Upper lobe of right lung (tissue), 1 donor: ENCODE data around the gene SOWAHB. TPM values are rescaled to one million over a fixed set of nuclear protein-coding genes. Genes with fewer than 3 reads are reported as not detected.

Experiments used
- ATAC-seq: fragments of 200-7000 bp; cut with Tn5 transposase; one replicate; pipeline ENCODE4 v1.9.1; 2020; ENCODE audit warnings: mild to moderate bottlenecking, moderate library complexity
- DNase-seq: peaks from one replicate; pipeline ENCODE4 v3.0.0-alpha.2; 2020
- H3K27ac ChIP-seq: fragments of 200-600 bp; one replicate; pipeline ENCODE4 v1.8.0; 2022
- H3K27me3 ChIP-seq: fragments of 200-600 bp; one replicate; pipeline ENCODE4 v1.8.0; 2022; ENCODE audit warnings: mild to moderate bottlenecking
- H3K36me3 ChIP-seq: fragments of 200-600 bp; one replicate; pipeline ENCODE4 v1.8.0; 2022
- H3K4me1 ChIP-seq: fragments of 200-600 bp; one replicate; pipeline ENCODE4 v1.8.0; 2022
- H3K4me3 ChIP-seq: fragments of 200-600 bp; one replicate; pipeline ENCODE4 v1.8.0; 2022; ENCODE audit warnings: mild to moderate bottlenecking
- H3K9me3 ChIP-seq: fragments of 200-600 bp; one replicate; pipeline ENCODE4 v1.8.0; 2022
- intact Hi-C: fragments of 100-400 bp; cut with DNase I; formaldehyde crosslinking; loops from one replicate; pipeline ENCODE4 v1.11.0; 2022
- total RNA-seq: library from RNA; stranded (reverse); fragmentation: NEBNext Ultra II Directional; extraction: Animal tissue kit (Norgen Biotek cat#: 25700); gene quantifications from one replicate; pipeline ENCODE4 v1.2.1, GENCODE V29; 2021
- TF ChIP-seq, protein P1 (sequence below): fragments of 200-600 bp; IDR thresholded peaks from one replicate; pipeline ENCODE4 v1.8.0; 2022; ENCODE audit warnings: antibody characterized with exemption
- donor health status: DM: no; HTN: yes; CAD: no; lungs with severe emphysema.

Gene SOWAHB
- total RNA-seq, 1 donor from 2014 or later, result 2.5 TPM

DNA sequence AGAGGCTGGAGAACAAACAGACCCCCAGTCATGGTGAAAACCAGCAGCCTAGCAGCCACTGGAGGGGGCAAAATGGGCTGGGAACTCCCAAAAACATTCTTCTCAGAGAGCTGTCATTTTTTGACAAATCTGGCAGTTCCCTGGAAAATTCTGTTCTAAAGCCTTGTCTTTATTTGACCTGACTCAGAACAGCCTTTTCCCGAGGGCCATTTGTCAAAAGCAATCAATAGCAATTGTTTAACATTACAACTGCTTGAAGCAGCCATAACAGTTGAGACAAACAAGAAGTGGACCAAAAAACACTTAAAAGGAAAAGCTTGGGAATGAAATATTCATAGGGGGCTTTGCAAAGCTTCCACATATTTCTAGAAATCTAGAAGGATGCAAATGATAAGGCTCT is 39.6 kb downstream of the SOWAHB start:
- Histone ChIP-seq H3K9me3 (no peaks in the 10 kb centered on the region), H3K36me3 (no peaks in the 10 kb centered on the region), H3K4me1 (peaks cover 18% of the 10 kb centered on the region), H3K4me3 (no peak overlapping the region), H3K27ac (no peak overlapping the region), H3K27me3 (no peaks in the 10 kb centered on the region)
- TF ChIP-seq, protein P1, sequence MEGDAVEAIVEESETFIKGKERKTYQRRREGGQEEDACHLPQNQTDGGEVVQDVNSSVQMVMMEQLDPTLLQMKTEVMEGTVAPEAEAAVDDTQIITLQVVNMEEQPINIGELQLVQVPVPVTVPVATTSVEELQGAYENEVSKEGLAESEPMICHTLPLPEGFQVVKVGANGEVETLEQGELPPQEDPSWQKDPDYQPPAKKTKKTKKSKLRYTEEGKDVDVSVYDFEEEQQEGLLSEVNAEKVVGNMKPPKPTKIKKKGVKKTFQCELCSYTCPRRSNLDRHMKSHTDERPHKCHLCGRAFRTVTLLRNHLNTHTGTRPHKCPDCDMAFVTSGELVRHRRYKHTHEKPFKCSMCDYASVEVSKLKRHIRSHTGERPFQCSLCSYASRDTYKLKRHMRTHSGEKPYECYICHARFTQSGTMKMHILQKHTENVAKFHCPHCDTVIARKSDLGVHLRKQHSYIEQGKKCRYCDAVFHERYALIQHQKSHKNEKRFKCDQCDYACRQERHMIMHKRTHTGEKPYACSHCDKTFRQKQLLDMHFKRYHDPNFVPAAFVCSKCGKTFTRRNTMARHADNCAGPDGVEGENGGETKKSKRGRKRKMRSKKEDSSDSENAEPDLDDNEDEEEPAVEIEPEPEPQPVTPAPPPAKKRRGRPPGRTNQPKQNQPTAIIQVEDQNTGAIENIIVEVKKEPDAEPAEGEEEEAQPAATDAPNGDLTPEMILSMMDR, result no peak
- ATAC-seq (no peak), DNase-seq (no peak)
- intact Hi-C loops, result no loop called here

DNA sequence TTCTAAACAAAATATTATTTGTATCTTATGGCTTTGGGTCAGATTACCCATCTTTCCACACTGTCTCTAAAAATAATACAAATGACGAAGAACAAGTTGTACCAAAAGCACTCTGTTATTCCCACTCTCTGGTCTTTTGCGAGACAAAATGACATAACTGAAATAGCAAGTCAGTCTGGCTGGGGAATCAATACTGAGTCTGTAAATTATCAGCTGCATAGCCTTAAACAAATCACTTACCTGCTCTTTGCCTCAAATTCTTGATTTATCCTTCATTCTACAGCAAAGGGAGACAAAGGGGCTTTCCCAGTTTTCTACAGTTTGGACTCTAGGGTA is 40.9 kb downstream of the SOWAHB start:
- no peaks in the 10 kb centered on the region for H3K27me3 ChIP-seq
- H3K36me3 ChIP-seq, result no peaks in the 10 kb centered on the region
- intact Hi-C loops, result no loop called here
- H3K27ac ChIP-seq, result peak overlapping the region; percentile 11
- no peak for ATAC-seq
- H3K4me1 ChIP-seq, result peaks cover 18% of the 10 kb centered on the region
- DNase-seq, result no peak
- H3K4me3 ChIP-seq, result no peak overlapping the region
- no peaks in the 10 kb centered on the region for H3K9me3 ChIP-seq
- TF ChIP-seq, protein P1, result no peak

DNA sequence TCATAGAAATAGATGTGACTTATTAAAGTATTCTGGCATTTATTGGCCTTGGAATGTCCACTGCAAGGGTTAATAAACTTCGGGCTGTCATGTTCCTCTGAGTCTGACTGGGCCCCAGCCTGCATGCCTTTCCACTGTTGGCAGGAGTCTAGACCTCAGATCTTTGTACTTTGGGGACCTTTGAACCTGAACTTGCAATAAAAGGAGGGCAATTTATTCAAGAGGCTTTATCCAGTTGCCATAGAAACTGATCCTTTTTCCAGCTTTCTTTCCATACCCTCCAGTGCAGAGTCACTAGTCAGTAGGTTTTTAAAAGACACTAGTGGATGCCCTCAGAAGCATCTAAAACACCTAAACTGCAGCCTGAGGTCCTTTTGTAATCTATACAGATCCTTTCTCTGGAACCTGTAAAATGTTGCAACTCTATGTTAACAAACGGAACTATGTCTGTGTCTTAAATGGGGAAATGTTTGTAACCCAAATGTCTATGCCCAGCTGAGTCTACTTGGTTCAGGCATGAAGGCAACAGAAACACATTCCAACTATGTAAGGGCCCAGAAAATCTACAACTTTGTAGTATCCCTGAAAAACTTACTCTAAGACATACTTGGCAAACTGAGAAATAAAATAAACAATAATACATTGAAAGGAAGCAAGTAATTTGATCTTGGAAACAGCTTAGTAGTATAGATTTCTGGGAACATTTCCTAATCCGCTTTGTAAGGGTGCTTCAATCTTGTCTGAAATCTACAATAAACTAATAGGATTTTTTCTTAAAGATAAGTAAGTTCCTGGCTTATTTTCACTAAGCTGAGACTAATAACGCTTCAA is 41.5 kb downstream of the SOWAHB start:
- ATAC-seq (no peak), DNase-seq (no peak)
- intact Hi-C loops, result no loop called here
- Histone ChIP-seq H3K27me3 (no peaks in the 10 kb centered on the region), H3K27ac (peak overlapping the region; percentile 11), H3K36me3 (no peaks in the 10 kb centered on the region), H3K4me1 (peaks cover 18% of the 10 kb centered on the region), H3K4me3 (no peak overlapping the region), H3K9me3 (no peaks in the 10 kb centered on the region)
- TF ChIP-seq, protein P1, result no peak

DNA sequence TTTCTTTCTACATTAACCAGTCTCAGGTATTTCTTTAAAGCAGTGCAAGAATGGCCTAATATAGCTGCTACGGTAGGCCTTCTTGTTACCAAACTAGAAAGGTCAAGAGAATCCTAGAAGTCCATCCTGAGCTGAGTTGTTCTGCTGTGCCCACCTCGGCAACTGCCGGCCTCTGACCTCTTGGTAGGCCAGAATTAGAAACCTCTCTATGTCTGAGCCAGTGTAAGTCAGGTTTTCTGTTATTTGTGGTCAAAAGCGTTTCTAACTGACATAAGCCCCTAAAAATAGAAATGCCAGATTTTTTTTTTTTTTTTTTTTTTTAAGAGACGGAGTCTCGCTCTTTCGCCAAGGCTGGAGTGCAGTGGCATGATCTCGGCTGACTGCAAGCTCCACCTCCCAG is 43.1 kb downstream of the SOWAHB start:
- ATAC-seq (no peak), DNase-seq (no peak)
- Histone ChIP-seq H3K27ac (no peak overlapping the region), H3K36me3 (no peaks in the 10 kb centered on the region), H3K4me1 (peaks cover 18% of the 10 kb centered on the region), H3K9me3 (no peaks in the 10 kb centered on the region), H3K4me3 (no peak overlapping the region), H3K27me3 (no peaks in the 10 kb centered on the region)
- TF ChIP-seq, protein P1, result no peak
- intact Hi-C loops, result no loop called here

DNA sequence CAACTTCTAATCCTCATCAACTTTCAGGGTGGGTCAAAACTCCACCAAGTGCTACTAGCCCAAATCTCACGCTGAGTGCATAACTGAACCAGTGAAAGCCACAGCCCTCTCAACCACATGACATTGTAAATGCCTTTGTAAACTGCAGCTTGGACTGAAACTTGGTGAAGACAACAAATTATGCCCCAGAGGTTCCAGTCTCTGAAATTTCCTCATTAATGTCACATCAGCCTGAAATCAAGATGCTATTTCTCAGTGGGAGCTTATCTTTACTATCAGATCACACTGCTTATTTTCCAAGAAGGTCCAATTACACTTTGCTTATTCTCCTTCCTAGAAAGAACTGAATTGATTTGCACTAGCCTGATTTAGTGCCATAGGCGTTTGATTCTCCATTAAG is 46.6 kb downstream of the SOWAHB start:
- intact Hi-C loops, result no loop called here
- ATAC-seq (no peak), DNase-seq (no peak)
- no peaks in the 10 kb centered on the region for H3K9me3 ChIP-seq
- no peak overlapping the region for H3K4me3 ChIP-seq
- TF ChIP-seq, protein P1, result no peak
- no peaks in the 10 kb centered on the region for H3K36me3 ChIP-seq
- H3K27me3 ChIP-seq, result no peaks in the 10 kb centered on the region
- H3K4me1 ChIP-seq, result peaks cover 11% of the 10 kb centered on the region
- no peak overlapping the region for H3K27ac ChIP-seq
